OCI-LY1 (cell line): Measurements from ENCODE around the gene DYSF.

ENCODE experiments used
- CTCF ChIP-seq: fragments of 200-600 bp; sonication (generic), shearing (Covaris generic); IDR thresholded peaks from 2 replicates; pipeline ENCODE4 v1.5.1; 2017; ENCODE audit warnings: mild to moderate bottlenecking, antibody characterized with exemption, low read length, moderate library complexity, mixed read lengths
- EZH2 ChIP-seq: fragments of 200-600 bp; sonication (generic), shearing (Covaris generic); IDR thresholded peaks from 2 replicates; pipeline ENCODE4 v1.8.0; 2017; ENCODE audit warnings: borderline replicate concordance, mixed run types, mild to moderate bottlenecking, antibody characterized with exemption, low read length, moderate library complexity, mixed read lengths

GRCh38 chr2:71524476-71524875 is 71.1 kb downstream of the DYSF start:
- TF ChIP-seq CTCF (no peak), EZH2 (no peak)
